ENCODE data around the gene TENM3. TPM values are rescaled to one million over a fixed set of nuclear protein-coding genes. Genes with fewer than 3 reads are reported as not detected.

Gene TENM3
- total and polyA plus RNA-seq, 12 donors, result 0.20 to 6.6 (median 3.5) TPM

GRCh38 chr4:182425302-182425701, 182.1 kb downstream of the TENM3 start:
- DNase-seq (no peak), ATAC-seq (no peak)
- H3K4me3 ChIP-seq, result no peak overlapping the region
- peaks cover 0 to 6% (median 0%) of the 10 kb centered on the region in 7 donors for H3K27me3 ChIP-seq
- intact Hi-C loops (cut with DNase I), result no loop called here
- no peaks in the 10 kb centered on the region for H3K9me3 ChIP-seq
- no peaks in the 10 kb centered on the region for H3K36me3 ChIP-seq
- 87 to 97% methylated on average over 2 of the region's 2 CpGs for WGBS, 2 donors
- H3K4me1 ChIP-seq, result peaks cover 0 to 3% (median 0%) of the 10 kb centered on the region in 9 donors
- no peak overlapping the region for H3K27ac ChIP-seq
- no peak for TF ChIP-seq CTCF (IDR thresholded peaks at IDR 0.05)

DNA sequence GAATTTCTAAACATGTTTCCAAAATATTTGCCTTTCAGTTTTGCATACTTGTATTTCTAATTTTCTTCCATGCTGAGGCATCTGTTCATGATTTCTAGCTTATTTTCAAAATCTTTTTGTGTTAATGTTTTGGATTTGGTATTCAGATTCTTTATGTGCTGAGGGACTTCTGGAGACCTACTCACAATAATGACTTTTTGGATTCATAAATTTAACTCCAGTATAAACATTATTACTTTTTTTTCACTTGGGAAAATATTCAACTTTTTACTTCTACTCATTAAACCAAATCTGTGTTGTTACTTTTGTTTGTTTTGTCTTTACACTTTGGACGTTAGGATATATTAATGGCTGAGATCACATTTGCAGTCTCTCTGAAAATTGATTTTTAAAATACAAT, 183.7 kb downstream of the TENM3 start:
- WGBS, 2 donors, result 68 to 89% methylated on average over 1 of the region's 1 CpG

GRCh38 chr4:182427554-182427953, 184.4 kb downstream of the TENM3 start:
- Histone ChIP-seq H3K27ac (no peak overlapping the region), H3K4me3 (no peak overlapping the region), H3K4me1 (no peaks in the 10 kb centered on the region), H3K27me3 (peaks cover 0 to 10% (median 0%) of the 10 kb centered on the region in 7 donors), H3K36me3 (no peaks in the 10 kb centered on the region), H3K9me3 (no peaks in the 10 kb centered on the region)
- WGBS, 2 donors, result 74 to 82% methylated on average over 2 of the region's 2 CpGs
- DNase-seq (no peak), ATAC-seq (no peak)
- TF ChIP-seq CTCF (IDR thresholded peaks at IDR 0.05), result no peak
- intact Hi-C loops (cut with DNase I), result no loop called here

More for the DNA sequence above, 183.7 kb downstream of the TENM3 start:
- intact Hi-C loops (cut with DNase I), result no loop called here
- H3K4me1 ChIP-seq, result peaks cover 0 to 3% (median 0%) of the 10 kb centered on the region in 9 donors
- H3K4me3 ChIP-seq, result no peak overlapping the region
- TF ChIP-seq CTCF (IDR thresholded peaks at IDR 0.05), result no peak
- H3K9me3 ChIP-seq, result no peaks in the 10 kb centered on the region
- no peaks in the 10 kb centered on the region for H3K36me3 ChIP-seq
- ATAC-seq, result no peak
- no peak for DNase-seq
- H3K27me3 ChIP-seq, result peaks cover 0 to 10% (median 0%) of the 10 kb centered on the region in 7 donors
- no peak overlapping the region for H3K27ac ChIP-seq

- no peak for DNase-seq
Measured at GRCh38 chr4:182429896-182430295, 186.7 kb downstream of the TENM3 start.

More at GRCh38 chr4:182429896-182430295, 186.7 kb downstream of the TENM3 start:
- Histone ChIP-seq H3K27me3 (peaks cover 0 to 10% (median 0%) of the 10 kb centered on the region in 7 donors), H3K4me1 (no peaks in the 10 kb centered on the region), H3K27ac (no peak overlapping the region), H3K4me3 (no peak overlapping the region), H3K9me3 (no peaks in the 10 kb centered on the region), H3K36me3 (no peaks in the 10 kb centered on the region)
- no peak for ATAC-seq
- 78 to 89% methylated on average over 8 of the region's 8 CpGs for WGBS, 2 donors
- intact Hi-C loops (cut with DNase I), result no loop called here
- no peak for TF ChIP-seq CTCF (IDR thresholded peaks at IDR 0.05)
